Endometrium (tissue), 2 donors: ENCODE data around the gene PDE7B.

Experiments
- FAIRE-seq: peaks from 2 replicates; lab custom pipeline; 2012; peaks lifted over from hg19 to GRCh38; lab: Jason Lieb, UNC
- donor health status: control.
- donor health status: control.

PDE7B gene

GRCh38 chr6:136033416-136033815 lies 181.9 kb downstream of the PDE7B start:
- FAIRE-seq, result no peak

DNA sequence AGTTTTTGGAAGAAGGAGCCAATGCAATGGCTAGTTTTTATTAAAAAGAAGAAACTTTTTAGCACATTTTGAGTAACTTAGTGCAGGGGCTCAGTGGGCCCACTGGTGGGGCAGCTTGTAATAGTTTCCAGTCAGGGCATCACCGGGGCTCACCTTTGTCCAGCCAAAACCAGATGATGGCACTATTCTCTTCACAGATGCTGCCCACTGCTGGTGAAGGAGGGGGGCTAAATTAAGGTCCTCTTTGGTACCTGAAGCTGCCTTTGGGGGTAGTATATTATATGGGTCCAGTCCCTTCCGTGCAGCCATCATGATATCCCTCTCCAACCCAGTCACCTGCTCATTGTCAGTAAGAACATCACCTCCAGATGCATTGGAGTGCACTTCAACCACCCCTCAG lies 182.9 kb downstream of the PDE7B start:
- FAIRE-seq, result no peak

GRCh38 chr6:136035378-136036070 lies 184.0 kb downstream of the PDE7B start:
- FAIRE-seq, result no peak

DNA sequence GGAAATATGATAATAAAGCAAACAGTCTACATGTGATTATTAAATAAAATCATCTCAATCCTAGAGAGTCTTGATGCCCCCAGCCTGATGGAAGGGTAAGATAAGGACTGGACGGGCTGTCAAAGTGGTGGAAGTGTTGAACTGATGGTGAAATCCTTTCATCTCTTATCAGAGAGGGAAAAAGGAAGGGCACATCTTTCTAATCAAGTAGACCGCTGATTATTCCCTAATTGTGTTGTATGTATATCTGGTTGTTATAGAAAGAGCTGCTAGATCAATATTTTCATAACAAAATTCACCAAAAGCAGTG lies 184.5 kb downstream of the PDE7B start:
- FAIRE-seq, result no peak

GRCh38 chr6:136036601-136037000 lies 185.1 kb downstream of the PDE7B start:
- no peak for FAIRE-seq

GRCh38 chr6:136037242-136037875 lies 185.9 kb downstream of the PDE7B start:
- no peak for FAIRE-seq

DNA sequence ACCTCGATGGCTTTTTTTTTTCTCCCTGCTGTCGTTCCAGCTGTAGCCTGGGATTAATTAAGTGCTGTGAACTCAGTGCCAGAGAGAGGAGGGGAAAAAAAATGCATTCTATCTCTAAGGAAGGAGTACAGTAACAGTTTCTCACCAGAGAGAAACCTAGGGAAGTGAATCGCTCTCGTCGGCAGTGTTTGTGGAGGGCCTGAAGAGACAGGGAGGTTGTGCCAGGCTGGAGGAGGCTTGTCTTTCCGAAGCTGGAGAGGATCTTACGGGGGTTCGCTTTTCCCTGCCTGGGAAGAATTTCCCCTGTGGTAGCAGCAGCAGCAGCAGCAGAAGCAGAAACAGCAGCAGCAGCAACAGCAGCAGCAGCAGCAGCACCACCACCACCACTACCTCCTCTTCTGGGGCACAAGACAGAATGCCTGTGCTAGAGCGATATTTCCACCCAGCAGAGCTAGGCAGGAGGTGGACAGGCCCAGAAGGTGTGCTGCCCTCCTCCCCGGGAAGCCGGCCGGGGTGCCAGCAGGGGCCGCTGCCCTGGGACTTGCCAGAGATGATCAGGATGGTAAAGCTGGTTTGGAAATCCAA lies 186.5 kb downstream of the PDE7B start:
- no peak for FAIRE-seq

- no peak for FAIRE-seq
These were observed 187.0 kb downstream of the PDE7B start for GRCh38 chr6:136038531-136038930.

DNA sequence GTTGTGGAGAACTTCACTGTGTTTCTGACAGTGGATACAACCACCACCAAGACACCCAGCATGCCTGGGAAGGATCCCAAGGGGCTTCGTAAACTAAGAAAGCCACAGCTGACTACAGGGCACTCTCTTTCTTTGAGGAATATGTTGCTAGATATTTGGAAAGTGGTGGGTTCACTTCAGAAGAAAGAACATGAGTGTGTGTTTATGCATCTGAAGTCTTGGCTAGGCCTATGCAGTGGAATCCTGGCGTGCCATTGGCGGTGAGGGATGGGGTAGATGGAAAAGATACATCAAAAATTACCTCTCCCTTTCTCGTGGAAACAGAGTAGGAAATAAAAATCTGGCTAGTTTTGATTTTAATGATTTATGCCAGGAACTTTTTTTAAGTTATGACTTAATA lies 187.7 kb downstream of the PDE7B start:
- no peak for FAIRE-seq

DNA sequence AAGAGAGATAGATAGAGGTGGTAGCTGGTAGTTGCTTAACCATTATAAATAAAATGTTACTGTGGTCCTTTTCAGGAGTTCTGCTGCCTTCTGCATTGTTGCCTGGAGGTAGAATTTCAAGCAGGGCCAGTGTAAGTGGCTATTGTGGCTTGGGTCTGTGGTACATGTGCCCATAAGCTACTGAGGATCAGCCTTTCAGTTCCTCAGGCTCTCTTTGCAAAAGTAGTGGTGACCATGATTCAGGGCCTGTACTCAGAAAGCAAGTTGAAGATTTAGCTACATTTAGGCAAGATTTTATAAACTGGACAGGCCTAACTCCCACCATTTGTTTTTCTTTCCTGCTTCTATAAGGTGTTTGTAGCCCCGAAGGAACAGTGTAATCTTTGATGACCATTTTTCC lies 199.0 kb downstream of the PDE7B start:
- FAIRE-seq, result no peak

- FAIRE-seq, result no peak
These were observed 199.8 kb downstream of the PDE7B start for GRCh38 chr6:136051140-136051775.

DNA sequence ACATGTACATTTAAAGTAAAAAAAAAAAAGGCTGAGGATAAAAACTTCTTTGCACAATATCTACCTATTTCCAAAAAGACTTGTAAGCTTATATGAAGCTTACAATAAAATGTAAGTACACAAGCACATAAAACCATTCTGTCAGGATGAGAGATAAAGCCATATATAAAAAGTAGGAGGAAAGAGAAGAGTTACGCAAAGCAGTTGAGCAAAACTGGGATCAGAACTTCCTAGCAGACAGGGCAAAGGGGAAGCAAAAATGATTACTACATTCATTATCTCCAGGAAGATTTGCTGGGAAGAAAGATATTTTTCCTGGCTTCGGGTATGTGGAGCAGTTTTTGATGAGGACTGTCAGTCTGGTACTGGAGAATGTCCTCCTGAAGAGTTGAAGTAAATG lies 200.5 kb downstream of the PDE7B start:
- FAIRE-seq, result no peak

DNA sequence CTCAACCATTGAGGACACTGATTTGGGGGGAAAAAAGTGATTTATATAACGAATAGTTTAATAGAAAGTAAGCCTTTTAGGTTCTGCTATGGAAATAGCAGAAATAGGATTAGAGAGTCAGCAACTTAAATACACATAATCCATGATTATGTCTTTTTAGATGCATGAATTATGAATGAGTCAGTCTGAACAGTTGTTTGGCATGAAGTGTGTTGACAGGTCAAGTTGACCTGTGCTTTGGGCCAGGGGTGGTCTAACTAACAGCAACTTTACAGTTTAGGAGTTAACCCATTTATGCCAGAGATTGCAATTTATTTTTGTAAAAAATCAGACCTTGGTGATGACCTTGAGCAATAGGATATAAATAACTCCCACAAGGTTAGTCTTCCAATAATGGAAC lies 207.4 kb downstream of the PDE7B start:
- no peak for FAIRE-seq

DNA sequence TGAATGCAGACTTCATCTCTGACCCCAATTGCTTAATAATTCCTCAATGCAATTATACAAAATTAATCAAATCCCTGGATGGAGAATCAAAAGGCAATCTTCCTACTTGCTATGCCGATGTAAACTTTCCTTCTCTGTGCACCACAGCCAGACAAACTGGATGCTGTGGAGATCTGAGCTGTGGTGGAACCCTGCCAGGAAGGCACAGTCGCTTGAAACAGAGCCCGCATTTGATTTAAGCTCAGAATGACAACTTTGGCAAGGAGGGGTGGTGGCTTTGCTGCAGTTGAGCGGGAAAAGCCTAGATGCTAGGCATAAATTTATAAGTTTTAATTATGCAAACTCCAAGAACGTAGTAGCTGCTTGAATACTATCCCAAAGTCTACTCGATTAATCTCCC lies 207.8 kb downstream of the PDE7B start:
- FAIRE-seq, result no peak

DNA sequence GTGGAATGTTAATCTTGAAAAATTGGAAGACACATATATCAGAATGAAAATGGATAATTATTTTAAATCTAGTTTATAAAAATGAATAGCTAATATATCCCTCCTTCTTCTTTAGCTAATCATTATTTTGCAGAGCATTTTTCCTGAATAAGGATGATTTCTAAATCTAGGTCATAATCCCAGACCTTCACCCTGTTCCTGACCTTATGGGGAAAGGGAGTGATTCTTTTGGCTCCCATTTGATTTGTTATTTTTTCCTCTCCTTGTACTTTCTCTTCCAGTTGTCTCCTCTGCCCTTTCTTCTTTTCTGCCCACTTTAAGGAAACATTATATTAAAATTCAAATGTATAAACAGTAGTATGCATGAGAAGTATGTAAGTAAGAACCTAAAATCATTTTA lies 208.6 kb downstream of the PDE7B start:
- no peak for FAIRE-seq

GRCh38 chr6:136060759-136061158 lies 209.3 kb downstream of the PDE7B start:
- FAIRE-seq, result no peak

GRCh38 chr6:136061701-136062100 lies 210.2 kb downstream of the PDE7B start:
- no peak for FAIRE-seq

DNA sequence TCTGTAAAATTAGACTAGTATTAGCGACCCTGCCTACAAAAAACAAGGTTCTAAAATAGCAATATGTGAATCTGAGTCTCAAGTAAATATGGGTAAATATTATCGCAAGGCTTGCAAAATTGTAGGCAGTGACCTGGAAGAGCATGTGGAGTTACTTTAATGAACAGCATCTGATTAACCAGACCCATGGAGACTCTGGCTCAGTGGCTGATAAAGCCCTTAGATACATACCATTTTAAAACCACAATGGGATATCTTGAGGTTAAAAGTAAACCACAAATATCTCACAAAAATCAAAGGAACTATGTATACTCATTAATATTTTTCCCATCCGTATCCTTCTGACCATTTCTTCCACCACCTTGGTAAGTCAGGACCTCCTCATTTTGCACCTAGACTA lies 211.6 kb downstream of the PDE7B start:
- no peak for FAIRE-seq

DNA sequence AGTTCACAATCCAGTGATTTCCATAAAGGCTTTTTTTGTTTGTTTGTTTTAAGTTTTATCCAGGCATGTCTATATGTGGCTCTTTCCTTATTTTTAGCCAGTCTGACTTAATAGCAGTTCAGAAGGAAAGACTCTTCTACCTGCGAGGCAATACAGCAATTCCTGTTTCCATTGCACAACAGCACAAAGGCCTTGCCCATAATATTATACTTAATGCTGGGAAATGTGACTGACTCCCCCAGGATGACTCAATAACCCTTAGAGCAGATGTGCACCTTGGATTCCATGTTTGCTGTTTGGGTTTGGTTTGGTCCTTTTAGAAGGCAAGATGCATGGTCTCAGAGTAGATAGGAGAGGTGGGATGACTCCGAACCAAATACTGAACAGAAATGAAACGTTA lies 214.5 kb downstream of the PDE7B start:
- FAIRE-seq, result no peak

GRCh38 chr6:136067731-136068341 lies 216.3 kb downstream of the PDE7B start:
- no peak for FAIRE-seq

- no peak for FAIRE-seq
These were observed 217.6 kb downstream of the PDE7B start for GRCh38 chr6:136069119-136069518.

GRCh38 chr6:136070815-136071214 lies 219.3 kb downstream of the PDE7B start:
- FAIRE-seq, result no peak

- no peak for FAIRE-seq
These were observed 221.2 kb downstream of the PDE7B start for GRCh38 chr6:136072691-136073090.
